Effector CD8-positive, alpha-beta T cell (primary cell): Measurements from ENCODE around the gene PRM2.
"Not testable (repeated sequence)": the region's sequence is repeated elsewhere in the genome, so short reads cannot be mapped to it uniquely, and the experiment has no call there.

Experiments used
- DNase-seq: peaks from one replicate; lab custom pipeline; 2025; lab: John Stamatoyannopoulos, UW

The PRM2 gene

GRCh38 chr16:11289696-11290095 is 13.4 kb upstream of the PRM2 start:
- DNase-seq: not testable (repeated sequence)

DNA sequence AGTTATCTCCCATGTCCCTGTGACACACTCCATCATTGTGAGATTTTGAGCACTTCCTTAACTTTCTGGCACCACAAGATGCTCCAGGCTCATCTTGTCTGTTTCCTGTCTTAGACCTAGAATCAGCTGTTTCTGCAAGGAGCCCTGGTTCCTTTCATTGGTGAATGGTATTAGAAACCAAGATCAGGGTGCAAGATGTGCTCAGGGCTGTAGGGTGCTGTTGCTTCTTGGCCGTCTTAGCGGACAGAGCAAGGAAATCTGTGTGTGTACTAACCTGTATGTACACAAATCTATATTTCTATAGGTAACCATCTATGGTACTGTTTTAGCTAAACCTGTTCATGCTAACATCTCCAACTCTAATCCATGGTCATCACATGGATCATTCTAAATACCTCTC is 12.9 kb upstream of the PRM2 start:
- no peak for DNase-seq

- DNase-seq: no peak
These were observed 9.6 kb upstream of the PRM2 start for GRCh38 chr16:11285842-11286241.

DNA sequence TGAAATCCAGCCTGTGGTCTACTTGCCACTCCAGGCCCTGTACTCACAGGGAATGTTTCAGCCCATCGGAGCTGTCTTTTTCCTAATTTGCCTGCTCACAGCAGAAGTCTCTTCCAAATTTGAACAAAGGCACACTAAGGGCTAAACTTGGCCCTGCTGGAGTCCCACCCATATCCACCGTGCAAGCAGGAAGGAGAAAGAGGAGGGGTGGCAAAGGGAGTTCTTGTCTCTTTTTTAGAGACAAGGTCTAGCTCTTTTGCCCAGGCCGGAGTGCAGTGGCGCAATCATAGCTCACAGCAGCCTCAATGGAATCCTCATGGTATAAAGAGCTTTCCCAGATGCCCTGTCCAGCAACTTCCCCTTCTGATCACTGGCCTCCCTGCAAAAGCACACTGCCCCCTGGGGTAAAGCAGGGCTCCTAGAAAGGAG is 7.6 kb upstream of the PRM2 start:
- DNase-seq: no peak

GRCh38 chr16:11280616-11281522 is 4.6 kb upstream of the PRM2 start, which contains the start of gene PRM1:
TSS of gene PRM1 (minus strand) at chr16:11281330. CDS start at chr16:11281238, 92 bp downstream.
- DNase-seq: no peak

DNA sequence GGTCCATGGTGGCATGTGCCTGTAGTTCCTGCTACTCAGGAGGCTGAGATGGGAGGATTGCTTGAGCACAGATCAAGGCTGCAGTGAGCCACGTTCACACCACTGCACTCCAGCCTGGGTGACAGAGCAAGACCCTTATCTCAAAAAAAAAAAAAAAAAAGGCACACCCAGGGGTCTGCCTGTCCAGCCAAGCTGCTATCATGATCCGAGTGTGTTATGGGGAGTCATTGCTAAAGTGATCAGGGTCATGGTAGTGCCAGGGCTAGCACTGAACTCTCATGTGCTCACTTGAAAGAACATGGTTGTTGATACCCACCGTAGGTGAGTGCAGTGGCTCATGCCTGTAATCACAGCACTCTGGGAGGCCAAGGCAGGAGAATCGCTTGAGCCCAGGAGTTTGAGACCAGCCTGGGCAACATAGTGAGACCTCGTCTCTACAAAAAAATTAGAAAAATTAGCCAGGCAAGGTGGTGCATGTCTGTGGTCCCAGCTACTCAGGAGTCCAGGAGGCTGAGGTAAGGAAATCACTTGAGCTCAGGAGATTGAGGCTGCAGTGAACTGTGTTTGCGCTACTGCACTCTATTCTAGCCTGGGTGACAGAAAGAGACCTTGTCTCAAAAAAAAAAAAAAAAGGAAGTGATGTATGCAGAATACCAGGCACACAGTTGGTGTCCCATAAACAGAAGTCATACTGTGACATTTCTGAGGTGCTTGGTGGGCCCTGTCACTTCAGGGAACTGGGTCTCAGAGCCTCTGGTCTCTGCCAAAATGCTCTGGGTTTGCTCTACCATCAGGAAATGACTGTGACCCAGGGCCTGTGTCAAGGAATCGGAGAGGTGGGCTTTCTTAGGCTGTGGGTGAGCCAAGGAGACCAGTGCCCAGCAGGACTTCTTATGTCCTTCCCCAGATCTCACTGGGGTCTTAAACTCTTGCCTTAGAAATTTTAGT is 2.7 kb upstream of the PRM2 start:
- DNase-seq: no peak

- no peak for DNase-seq
These were observed 1.5 kb upstream of the PRM2 start for GRCh38 chr16:11277607-11278337.

- DNase-seq: no peak
These were observed 765 bp upstream of the PRM2 start for GRCh38 chr16:11276896-11277593.

GRCh38 chr16:11274964-11275363 is 1.3 kb downstream of the PRM2 start:
- no peak for DNase-seq

GRCh38 chr16:11273721-11274324 is 2.5 kb downstream of the PRM2 start:
- no peak for DNase-seq

DNA sequence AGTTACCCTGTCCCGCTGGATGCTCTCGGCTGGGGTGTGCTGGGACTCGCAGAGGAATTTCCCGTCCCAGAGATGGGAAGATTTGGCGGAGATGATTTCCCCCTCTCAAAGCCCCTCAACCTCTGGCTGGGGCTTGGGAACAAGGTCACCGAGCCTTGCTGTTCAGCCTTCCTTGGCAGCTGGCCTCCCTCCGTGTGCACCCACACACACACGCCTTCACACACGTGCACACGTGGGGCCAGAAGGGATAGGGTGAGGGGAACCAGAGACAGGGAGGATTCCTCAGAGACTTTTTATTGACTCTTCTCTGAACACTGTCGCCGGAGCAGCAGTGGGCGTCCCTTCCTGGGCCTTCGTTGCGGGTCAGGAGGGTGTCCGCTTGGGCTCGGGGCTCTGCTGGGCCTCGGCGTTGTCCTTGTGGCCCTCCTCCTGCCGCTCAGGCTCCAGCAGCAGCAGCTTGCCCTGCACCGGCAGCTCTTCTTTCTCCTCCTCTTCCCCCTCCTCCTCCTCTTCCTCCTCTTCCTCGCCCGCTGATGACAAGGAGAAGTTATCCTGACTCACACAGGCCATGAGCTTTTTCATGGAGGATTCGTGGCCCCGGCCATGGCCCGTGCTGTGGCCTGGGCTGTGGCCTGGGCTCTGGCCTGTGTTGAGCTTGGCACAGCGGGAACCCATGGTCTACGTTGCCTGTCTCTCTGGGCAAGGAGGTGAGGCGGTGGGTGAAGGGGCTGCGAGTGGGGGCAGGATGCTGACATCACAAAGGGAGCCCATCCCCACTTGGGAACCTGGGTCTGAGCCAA is 3.2 kb downstream of the PRM2 start, which contains the start of gene PRM3:
Gene PRM3, minus strand, starts transcription at position 709 of the 800 bp plus-strand sequence. Its CDS starts 34 bp downstream, at position 675.
- DNase-seq: no peak

GRCh38 chr16:11272484-11272883 is 3.8 kb downstream of the PRM2 start:
- no peak for DNase-seq

DNA sequence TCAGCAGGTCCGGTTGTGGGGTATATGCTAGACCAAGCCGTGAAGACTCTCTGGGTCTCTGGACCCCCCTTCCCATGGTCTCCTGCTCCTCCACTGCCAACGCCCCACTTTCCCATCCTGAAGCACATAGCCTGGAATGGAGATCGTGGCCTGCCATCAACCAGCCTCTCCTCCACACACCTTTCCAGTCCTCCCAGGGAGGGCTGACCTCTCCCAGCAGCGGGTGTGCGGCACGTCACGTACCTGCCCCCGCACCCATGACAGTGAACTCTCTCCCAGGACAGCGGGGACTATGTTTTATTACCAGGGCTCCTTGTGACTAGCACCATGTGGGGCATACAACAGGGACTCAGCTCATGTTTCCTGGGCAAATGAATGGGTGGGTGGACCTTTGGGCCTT is 4.7 kb downstream of the PRM2 start:
- no peak for DNase-seq

GRCh38 chr16:11270602-11271162 is 5.6 kb downstream of the PRM2 start:
- DNase-seq: no peak

DNA sequence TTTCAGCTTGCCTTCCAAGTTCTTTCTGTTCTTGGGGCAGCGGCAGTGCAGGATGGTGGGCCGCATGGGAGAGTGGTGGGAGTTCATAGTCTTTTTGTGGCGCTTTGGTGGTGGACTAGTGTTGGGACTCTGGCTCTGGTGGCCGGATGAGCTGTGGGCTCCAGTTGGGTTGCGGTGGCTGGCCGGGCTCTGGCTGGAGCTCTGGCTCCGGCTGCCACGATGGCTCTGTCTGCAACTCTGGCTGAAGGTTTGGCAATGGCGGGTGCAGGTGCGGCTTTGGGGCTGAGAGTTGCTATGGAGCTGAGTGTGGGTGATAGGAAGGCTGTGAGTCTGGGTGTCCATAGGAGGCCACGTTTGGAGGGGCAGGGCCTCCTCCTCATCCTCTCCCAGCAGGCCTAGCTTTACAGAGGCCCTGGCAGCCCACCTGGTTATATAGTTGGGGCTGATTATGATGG is 7.3 kb downstream of the PRM2 start, which contains the start of gene TNP2:
Gene TNP2, minus strand, starts transcription at position 405 of the 455 bp plus-strand sequence. Its CDS starts 63 bp downstream, at position 342.
- no peak for DNase-seq

DNA sequence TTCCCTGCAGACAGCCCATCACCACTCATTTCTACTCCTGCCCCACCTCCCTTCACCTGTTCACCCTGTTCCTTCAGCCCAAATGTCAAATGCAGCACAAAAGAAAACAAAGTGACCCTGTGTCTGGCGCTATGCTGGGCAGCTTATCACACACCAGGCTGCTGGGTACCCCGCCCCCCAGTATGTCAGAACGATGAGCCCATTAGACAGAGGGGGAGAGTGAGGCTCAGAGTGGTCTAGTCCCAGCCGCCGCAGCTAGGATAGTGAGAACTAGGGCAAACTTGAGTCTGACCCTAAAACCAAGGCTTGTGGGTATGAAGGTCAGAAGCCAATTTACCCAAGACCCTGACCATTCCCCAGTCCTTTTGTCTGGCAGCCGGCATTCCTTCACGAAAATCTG is 11.2 kb downstream of the PRM2 start:
- DNase-seq: no peak

- no peak for DNase-seq
These were observed 12.0 kb downstream of the PRM2 start for GRCh38 chr16:11264155-11264832.

DNA sequence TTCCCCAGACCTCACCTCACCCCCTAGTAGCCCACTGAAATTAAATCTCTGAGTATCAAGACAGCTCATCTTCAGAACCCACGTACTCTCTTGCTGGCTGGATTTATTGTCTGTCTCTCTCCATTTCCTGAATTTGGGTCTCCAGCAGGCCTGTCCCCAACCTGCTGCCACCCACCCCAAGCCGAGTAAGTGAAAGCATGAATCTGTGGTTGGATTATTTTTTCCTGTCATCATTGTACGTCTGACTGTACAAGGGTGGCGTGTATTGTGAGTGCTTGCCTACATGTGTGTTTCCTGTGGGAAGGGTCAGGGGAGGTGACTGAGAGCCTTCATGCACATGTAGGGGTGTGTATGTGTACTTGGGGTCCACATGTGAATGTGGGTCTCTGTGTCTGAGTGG is 12.5 kb downstream of the PRM2 start:
- DNase-seq: no peak

GRCh38 chr16:11262915-11263314 is 13.4 kb downstream of the PRM2 start:
- DNase-seq: no peak
